ENCODE measurements around the gene TDRD9. TPM values are rescaled to one million over a fixed set of nuclear protein-coding genes. Genes with fewer than 3 reads are reported as not detected.

The TDRD9 gene
- total RNA-seq, 1 experiment from 2014 or later: not detected

GRCh38 chr14:104023325-104024055 lies 95.2 kb downstream of the TDRD9 start:
- DNase-seq (ENCODE audit: low read depth): no peak

GRCh38 chr14:104025534-104025933 lies 97.3 kb downstream of the TDRD9 start:
- no peak for DNase-seq (ENCODE audit: low read depth)

- DNase-seq (ENCODE audit: low read depth): no peak
Measured at GRCh38 chr14:104026024-104026423, 97.8 kb downstream of the TDRD9 start.

GRCh38 chr14:104030958-104031357 lies 102.7 kb downstream of the TDRD9 start:
- no peak for DNase-seq (ENCODE audit: low read depth)

- no peak for DNase-seq (ENCODE audit: low read depth)
Measured at GRCh38 chr14:104031384-104031783, 103.1 kb downstream of the TDRD9 start.

- no peak for DNase-seq (ENCODE audit: low read depth)
Measured at GRCh38 chr14:104034976-104035699, 106.9 kb downstream of the TDRD9 start.

GRCh38 chr14:104036212-104036611 lies 108.0 kb downstream of the TDRD9 start:
- DNase-seq (ENCODE audit: low read depth): no peak

GRCh38 chr14:104037074-104037473 lies 108.8 kb downstream of the TDRD9 start:
- DNase-seq (ENCODE audit: low read depth): no peak

- DNase-seq (ENCODE audit: low read depth): no peak
Measured at GRCh38 chr14:104037903-104038302, 109.6 kb downstream of the TDRD9 start.

GRCh38 chr14:104039214-104039613 lies 111.0 kb downstream of the TDRD9 start:
- no peak for DNase-seq (ENCODE audit: low read depth)

GRCh38 chr14:104040539-104040938 lies 112.3 kb downstream of the TDRD9 start:
- DNase-seq (ENCODE audit: low read depth): no peak

GRCh38 chr14:104041430-104042104 lies 113.3 kb downstream of the TDRD9 start:
- no peak for DNase-seq (ENCODE audit: low read depth)

GRCh38 chr14:104044016-104044415 lies 115.8 kb downstream of the TDRD9 start:
- no peak for DNase-seq (ENCODE audit: low read depth)

GRCh38 chr14:104047761-104048160 lies 119.5 kb downstream of the TDRD9 start:
- no peak for DNase-seq (ENCODE audit: low read depth)

GRCh38 chr14:104048758-104049507 lies 120.7 kb downstream of the TDRD9 start:
- DNase-seq (ENCODE audit: low read depth): no peak

- no peak for DNase-seq (ENCODE audit: low read depth)
Measured at GRCh38 chr14:104049576-104050240, 121.5 kb downstream of the TDRD9 start.

- no peak for DNase-seq (ENCODE audit: low read depth)
Measured at GRCh38 chr14:104051092-104051813, 123.0 kb downstream of the TDRD9 start.

- no peak for DNase-seq (ENCODE audit: low read depth)
Measured at GRCh38 chr14:104054222-104054905, 126.1 kb downstream of the TDRD9 start.

- DNase-seq (ENCODE audit: low read depth): no peak
Measured at GRCh38 chr14:104062281-104062680, 134.0 kb downstream of the TDRD9 start.

- no peak for DNase-seq (ENCODE audit: low read depth)
Measured at GRCh38 chr14:104064003-104064402, 135.7 kb downstream of the TDRD9 start.

All from RPMI7951 (cell line).